B cell (primary cell): ENCODE data around the gene KCNT2.

Experiments used
- EZH2 ChIP-seq: IDR thresholded peaks from 2 replicates; pipeline ENCODE4 v1.6.1; 2012; ENCODE audit warnings: borderline replicate concordance, low read depth, mild to moderate bottlenecking, moderate library complexity, low read length; ENCODE audit not compliant: insufficient read depth, poor library complexity, severe bottlenecking
- TF ChIP-seq, protein P1 (sequence below): fragments of 200-600 bp; IDR thresholded peaks from one replicate; pipeline ENCODE4 v1.8.0; 2022; ENCODE audit warnings: antibody characterized with exemption, mild to moderate bottlenecking

DNA sequence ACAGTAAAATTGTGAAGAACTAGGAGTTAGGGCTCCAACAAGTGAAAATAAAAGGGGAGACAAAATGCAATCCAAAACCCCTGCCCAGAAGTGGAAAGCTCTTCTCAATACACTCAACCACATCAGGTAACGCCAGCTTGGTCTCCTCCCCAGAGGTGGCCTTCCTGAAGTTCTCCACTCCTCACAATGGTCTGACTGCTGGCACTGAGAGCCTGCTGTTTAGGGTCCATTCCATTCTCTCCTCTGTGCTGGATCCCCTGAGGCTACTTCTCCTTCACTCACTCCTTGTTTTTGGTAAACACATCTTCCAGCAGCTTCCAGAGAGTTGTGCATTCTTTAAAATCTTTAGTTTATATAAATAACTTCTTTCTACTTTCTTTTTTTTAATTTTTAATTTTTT is 189.5 kb downstream of the KCNT2 start:
- TF ChIP-seq, protein P1, sequence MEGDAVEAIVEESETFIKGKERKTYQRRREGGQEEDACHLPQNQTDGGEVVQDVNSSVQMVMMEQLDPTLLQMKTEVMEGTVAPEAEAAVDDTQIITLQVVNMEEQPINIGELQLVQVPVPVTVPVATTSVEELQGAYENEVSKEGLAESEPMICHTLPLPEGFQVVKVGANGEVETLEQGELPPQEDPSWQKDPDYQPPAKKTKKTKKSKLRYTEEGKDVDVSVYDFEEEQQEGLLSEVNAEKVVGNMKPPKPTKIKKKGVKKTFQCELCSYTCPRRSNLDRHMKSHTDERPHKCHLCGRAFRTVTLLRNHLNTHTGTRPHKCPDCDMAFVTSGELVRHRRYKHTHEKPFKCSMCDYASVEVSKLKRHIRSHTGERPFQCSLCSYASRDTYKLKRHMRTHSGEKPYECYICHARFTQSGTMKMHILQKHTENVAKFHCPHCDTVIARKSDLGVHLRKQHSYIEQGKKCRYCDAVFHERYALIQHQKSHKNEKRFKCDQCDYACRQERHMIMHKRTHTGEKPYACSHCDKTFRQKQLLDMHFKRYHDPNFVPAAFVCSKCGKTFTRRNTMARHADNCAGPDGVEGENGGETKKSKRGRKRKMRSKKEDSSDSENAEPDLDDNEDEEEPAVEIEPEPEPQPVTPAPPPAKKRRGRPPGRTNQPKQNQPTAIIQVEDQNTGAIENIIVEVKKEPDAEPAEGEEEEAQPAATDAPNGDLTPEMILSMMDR, result no peak
- TF ChIP-seq EZH2, result no peak
